ENCODE data around the gene SCAF1.

The SCAF1 gene

DNA sequence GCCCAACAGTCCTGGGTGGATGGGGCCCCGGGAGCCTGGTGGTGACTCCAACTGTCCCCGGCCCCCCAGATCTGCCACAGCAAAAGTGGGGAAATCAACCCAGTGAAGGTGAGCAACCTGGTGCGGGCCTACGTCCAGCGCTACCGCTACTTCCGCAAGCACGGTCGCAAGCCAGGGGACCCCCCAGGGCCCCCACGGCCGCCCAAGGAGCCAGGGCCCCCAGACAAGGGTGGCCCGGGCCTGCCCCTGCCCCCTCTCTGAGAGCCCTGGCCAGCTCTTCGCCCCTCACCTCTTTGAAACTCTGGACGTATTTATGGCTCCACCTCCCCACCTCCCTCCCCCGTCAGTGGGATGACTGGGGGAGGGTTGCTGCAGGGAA lies 16.1 kb downstream of the SCAF1 start:
- H3K79me1 ChIP-seq (ENCODE audit: low read length) = no peaks in the 10 kb centered on the region
- peaks cover 23% of the 10 kb centered on the region for H3K36me3 ChIP-seq (ENCODE audit: control insufficient read depth, insufficient read depth, low read length)
- H3K79me2 ChIP-seq (ENCODE audit: control insufficient read depth, insufficient read depth, low read length) = no peaks in the 10 kb centered on the region
- no peak overlapping the region for H2BK5ac ChIP-seq (ENCODE audit: low read length)
- H3K4me3 ChIP-seq (ENCODE audit: low read length) = no peak overlapping the region
- no peak overlapping the region for H3K4me2 ChIP-seq (ENCODE audit: low read length)
- DNase-seq = no peak
- no peak overlapping the region for H3K9ac ChIP-seq (ENCODE audit: low read length)
- H4K5ac ChIP-seq (ENCODE audit: low read length) = no peak overlapping the region
- no peak overlapping the region for H3K27ac ChIP-seq (ENCODE audit: low read depth, low read length)
- no peak overlapping the region for H4K8ac ChIP-seq (ENCODE audit: low read depth, low read length)
- H3K27me3 ChIP-seq (ENCODE audit: insufficient read depth, low read length, poor library complexity) = no peaks in the 10 kb centered on the region
- H2BK120ac ChIP-seq (ENCODE audit: low read depth, low read length) = no peak overlapping the region
- H2AK5ac ChIP-seq (ENCODE audit: low read length) = no peak overlapping the region
- H2BK15ac ChIP-seq (replicated peaks; ENCODE audit: low read depth) = no peak overlapping the region
- no peak overlapping the region for H3K56ac ChIP-seq (ENCODE audit: low read length)
- H3K18ac ChIP-seq (ENCODE audit: low read length) = no peak overlapping the region
- no CpG with 5 or more reads among the region's 15 CpGs for WGBS (ENCODE audit: extremely low coverage, insufficient coverage, low lambda C conversion rate)
- no peak overlapping the region for H3K23ac ChIP-seq (ENCODE audit: low read length)
- H3K4ac ChIP-seq (ENCODE audit: low read depth, low read length) = no peak overlapping the region
- H3K4me1 ChIP-seq (ENCODE audit: control insufficient read depth, low read depth, low read length) = no peaks in the 10 kb centered on the region

DNA sequence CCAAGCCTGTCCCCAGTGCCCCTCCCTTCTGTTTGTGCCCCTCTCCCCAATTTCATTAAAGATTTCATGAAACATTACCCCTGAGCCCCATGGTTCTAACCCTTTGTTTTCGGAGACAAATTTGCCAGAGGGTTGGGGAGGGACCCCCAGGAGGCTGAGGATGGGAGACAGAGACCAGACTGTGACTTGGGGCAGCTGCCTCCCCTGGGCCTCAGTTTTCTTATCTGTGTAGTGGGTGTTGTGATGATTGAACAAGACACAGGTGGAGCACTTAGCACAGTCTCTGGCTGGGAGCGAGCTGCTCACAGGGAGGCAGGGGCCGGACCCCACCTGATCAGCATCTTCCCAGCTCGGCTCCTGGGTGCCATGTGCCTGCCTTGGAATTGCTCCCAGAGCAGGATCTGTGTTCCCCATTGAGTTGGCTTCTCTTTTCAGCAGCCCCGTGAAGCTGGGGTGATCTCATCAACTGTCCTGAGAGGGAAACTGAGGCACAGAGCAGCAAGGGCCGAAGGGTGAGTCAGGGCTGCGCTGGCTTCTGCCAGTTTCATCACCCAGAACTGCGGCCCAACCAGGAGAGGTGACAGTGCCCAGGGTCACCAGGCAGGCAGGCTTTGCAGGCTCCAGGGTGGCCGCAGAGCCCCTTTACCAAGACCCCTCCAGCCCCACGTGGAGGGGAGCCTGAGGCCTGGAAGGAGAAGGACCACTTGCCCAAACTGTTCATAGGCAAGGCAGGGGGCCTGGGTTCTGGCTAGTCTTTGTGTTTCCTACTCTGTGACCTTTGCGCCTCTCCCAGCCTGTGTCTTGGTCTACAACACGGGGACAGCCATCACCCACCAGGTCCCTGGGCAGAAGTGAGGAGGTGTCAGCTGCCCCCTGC lies 16.8 kb downstream of the SCAF1 start:
- no CpG with 5 or more reads among the region's 12 CpGs for WGBS (ENCODE audit: extremely low coverage, insufficient coverage, low lambda C conversion rate)
- Histone ChIP-seq H4K5ac (ENCODE audit: low read length) (no peak overlapping the region), H2BK15ac (replicated peaks; ENCODE audit: low read depth) (no peak overlapping the region), H3K56ac (ENCODE audit: low read length) (no peak overlapping the region), H2BK5ac (ENCODE audit: low read length) (no peak overlapping the region), H3K4ac (ENCODE audit: low read depth, low read length) (no peak overlapping the region), H3K27me3 (ENCODE audit: insufficient read depth, low read length, poor library complexity) (no peaks in the 10 kb centered on the region), H3K36me3 (ENCODE audit: control insufficient read depth, insufficient read depth, low read length) (peaks cover 23% of the 10 kb centered on the region), H3K79me1 (ENCODE audit: low read length) (peaks cover 2% of the 10 kb centered on the region), H3K4me3 (ENCODE audit: low read length) (no peak overlapping the region), H3K27ac (ENCODE audit: low read depth, low read length) (no peak overlapping the region), H3K18ac (ENCODE audit: low read length) (no peak overlapping the region), H4K8ac (ENCODE audit: low read depth, low read length) (no peak overlapping the region), H3K4me1 (ENCODE audit: control insufficient read depth, low read depth, low read length) (no peaks in the 10 kb centered on the region), H3K9ac (ENCODE audit: low read length) (no peak overlapping the region), H2AK5ac (ENCODE audit: low read length) (no peak overlapping the region), H3K4me2 (ENCODE audit: low read length) (no peak overlapping the region), H3K79me2 (ENCODE audit: control insufficient read depth, insufficient read depth, low read length) (no peaks in the 10 kb centered on the region), H3K23ac (ENCODE audit: low read length) (no peak overlapping the region), H2BK120ac (ENCODE audit: low read depth, low read length) (no peak overlapping the region)
- DNase-seq = no peak

DNA sequence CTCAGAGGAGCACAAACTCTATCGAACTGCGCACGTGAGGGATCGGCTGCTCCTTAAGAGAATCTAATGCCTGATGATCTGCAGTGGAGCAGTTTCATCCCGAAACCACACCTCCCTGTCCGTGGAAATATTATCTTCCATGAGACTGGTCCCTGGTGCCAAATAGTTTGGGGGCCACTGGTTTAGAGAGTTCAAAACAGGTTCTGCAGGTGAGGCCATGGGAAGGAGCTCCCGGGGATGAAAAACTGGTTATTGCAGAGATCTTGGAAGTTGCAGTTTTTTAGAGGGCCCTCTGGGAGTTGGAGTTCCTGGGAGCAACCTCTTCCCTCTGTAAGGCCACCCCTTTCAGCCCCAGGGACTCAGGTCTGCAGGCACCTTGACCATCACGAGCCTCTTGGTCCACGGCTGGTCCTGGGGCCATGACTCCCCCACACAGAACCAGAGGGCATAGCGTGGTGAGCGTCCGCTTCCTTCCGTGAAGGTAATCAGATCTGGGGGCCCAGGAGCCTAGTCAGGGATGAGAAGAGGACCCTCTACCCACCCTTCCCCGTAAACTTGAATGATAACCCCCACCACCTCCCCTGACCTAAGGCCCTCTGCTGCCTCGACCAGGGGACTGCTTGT lies 18.4 kb downstream of the SCAF1 start:
- H3K27ac ChIP-seq (ENCODE audit: low read depth, low read length) = no peak overlapping the region
- no peak overlapping the region for H3K9ac ChIP-seq (ENCODE audit: low read length)
- peaks cover 7% of the 10 kb centered on the region for H3K79me1 ChIP-seq (ENCODE audit: low read length)
- no peak overlapping the region for H2BK15ac ChIP-seq (replicated peaks; ENCODE audit: low read depth)
- no peak for DNase-seq
- H3K23ac ChIP-seq (ENCODE audit: low read length) = no peak overlapping the region
- H2BK120ac ChIP-seq (ENCODE audit: low read depth, low read length) = no peak overlapping the region
- H3K18ac ChIP-seq (ENCODE audit: low read length) = no peak overlapping the region
- peaks cover 19% of the 10 kb centered on the region for H3K36me3 ChIP-seq (ENCODE audit: control insufficient read depth, insufficient read depth, low read length)
- H3K4me2 ChIP-seq (ENCODE audit: low read length) = no peak overlapping the region
- no peaks in the 10 kb centered on the region for H3K27me3 ChIP-seq (ENCODE audit: insufficient read depth, low read length, poor library complexity)
- WGBS (ENCODE audit: extremely low coverage, insufficient coverage, low lambda C conversion rate) = no CpG with 5 or more reads among the region's 15 CpGs
- no peak overlapping the region for H2AK5ac ChIP-seq (ENCODE audit: low read length)
- H2BK5ac ChIP-seq (ENCODE audit: low read length) = no peak overlapping the region
- H3K4me1 ChIP-seq (ENCODE audit: control insufficient read depth, low read depth, low read length) = no peaks in the 10 kb centered on the region
- H4K5ac ChIP-seq (ENCODE audit: low read length) = no peak overlapping the region
- no peak overlapping the region for H3K4ac ChIP-seq (ENCODE audit: low read depth, low read length)
- no peak overlapping the region for H3K56ac ChIP-seq (ENCODE audit: low read length)
- peaks cover 7% of the 10 kb centered on the region for H3K79me2 ChIP-seq (ENCODE audit: control insufficient read depth, insufficient read depth, low read length)
- H4K8ac ChIP-seq (ENCODE audit: low read depth, low read length) = no peak overlapping the region
- H3K4me3 ChIP-seq (ENCODE audit: low read length) = no peak overlapping the region

DNA sequence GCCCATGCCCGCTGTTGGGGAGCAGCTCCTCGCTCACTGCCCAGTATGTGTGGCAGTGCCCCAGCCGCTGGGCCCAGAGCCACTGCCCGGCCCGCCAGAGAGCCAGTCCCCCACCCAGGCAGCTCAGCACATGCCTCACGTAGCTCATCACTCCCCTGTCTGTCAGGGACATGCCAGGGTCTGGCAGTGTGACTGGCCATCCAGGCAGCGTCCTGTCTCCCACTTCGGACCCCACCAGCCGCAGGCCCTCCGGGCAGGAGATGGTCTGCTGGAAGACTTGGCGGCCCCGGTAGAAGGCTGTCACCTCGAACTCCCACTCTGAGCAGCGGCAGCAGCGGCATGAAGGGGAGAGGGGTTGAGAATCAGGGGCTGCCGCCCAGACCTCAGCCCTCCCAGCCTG lies 20.0 kb downstream of the SCAF1 start:
- Histone ChIP-seq H4K8ac (ENCODE audit: low read depth, low read length) (no peak overlapping the region), H3K27me3 (ENCODE audit: insufficient read depth, low read length, poor library complexity) (no peaks in the 10 kb centered on the region), H3K4ac (ENCODE audit: low read depth, low read length) (no peak overlapping the region), H3K27ac (ENCODE audit: low read depth, low read length) (no peak overlapping the region), H2BK15ac (replicated peaks; ENCODE audit: low read depth) (no peak overlapping the region), H2BK5ac (ENCODE audit: low read length) (no peak overlapping the region), H4K5ac (ENCODE audit: low read length) (no peak overlapping the region), H3K36me3 (ENCODE audit: control insufficient read depth, insufficient read depth, low read length) (peaks cover 19% of the 10 kb centered on the region), H2AK5ac (ENCODE audit: low read length) (no peak overlapping the region), H3K18ac (ENCODE audit: low read length) (no peak overlapping the region), H3K4me2 (ENCODE audit: low read length) (no peak overlapping the region), H3K4me3 (ENCODE audit: low read length) (no peak overlapping the region), H2BK120ac (ENCODE audit: low read depth, low read length) (no peak overlapping the region), H3K9ac (ENCODE audit: low read length) (no peak overlapping the region), H3K56ac (ENCODE audit: low read length) (no peak overlapping the region), H3K79me1 (ENCODE audit: low read length) (peaks cover 13% of the 10 kb centered on the region), H3K23ac (ENCODE audit: low read length) (no peak overlapping the region), H3K79me2 (ENCODE audit: control insufficient read depth, insufficient read depth, low read length) (peaks cover 16% of the 10 kb centered on the region), H3K4me1 (ENCODE audit: control insufficient read depth, low read depth, low read length) (peaks cover 2% of the 10 kb centered on the region)
- no peak for DNase-seq
- WGBS (ENCODE audit: extremely low coverage, insufficient coverage, low lambda C conversion rate) = no CpG with 5 or more reads among the region's 16 CpGs

DNA sequence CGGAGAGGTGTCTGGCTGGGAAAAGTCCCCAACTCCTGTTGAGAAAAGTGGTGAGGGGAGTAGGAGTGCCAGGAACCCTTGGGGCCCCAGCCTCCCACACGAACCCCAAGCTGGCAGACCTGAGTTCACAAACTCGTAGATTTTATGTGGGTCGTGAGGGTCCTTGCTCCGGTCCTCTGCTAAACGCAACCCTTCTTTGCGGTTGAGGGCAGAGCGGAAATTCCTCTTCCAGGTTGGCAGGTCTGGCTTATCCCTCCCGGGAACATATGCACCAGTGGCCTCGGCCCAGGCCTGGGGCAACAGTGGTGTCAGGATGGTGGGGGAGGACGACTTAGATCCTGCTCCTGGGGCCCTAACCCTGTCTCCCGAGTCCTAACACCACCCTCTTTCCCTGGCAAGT lies 21.2 kb downstream of the SCAF1 start:
- DNase-seq = no peak
- peaks cover 17% of the 10 kb centered on the region for H3K79me1 ChIP-seq (ENCODE audit: low read length)
- no peak overlapping the region for H3K23ac ChIP-seq (ENCODE audit: low read length)
- no peak overlapping the region for H3K9ac ChIP-seq (ENCODE audit: low read length)
- H2BK5ac ChIP-seq (ENCODE audit: low read length) = no peak overlapping the region
- WGBS (ENCODE audit: extremely low coverage, insufficient coverage, low lambda C conversion rate) = no CpG with 5 or more reads among the region's 12 CpGs
- H4K8ac ChIP-seq (ENCODE audit: low read depth, low read length) = no peak overlapping the region
- no peak overlapping the region for H3K18ac ChIP-seq (ENCODE audit: low read length)
- no peak overlapping the region for H3K27ac ChIP-seq (ENCODE audit: low read depth, low read length)
- H3K36me3 ChIP-seq (ENCODE audit: control insufficient read depth, insufficient read depth, low read length) = peaks cover 15% of the 10 kb centered on the region
- no peak overlapping the region for H3K4me3 ChIP-seq (ENCODE audit: low read length)
- H2BK15ac ChIP-seq (replicated peaks; ENCODE audit: low read depth) = no peak overlapping the region
- H3K4me1 ChIP-seq (ENCODE audit: control insufficient read depth, low read depth, low read length) = peaks cover 2% of the 10 kb centered on the region
- no peak overlapping the region for H3K4me2 ChIP-seq (ENCODE audit: low read length)
- no peak overlapping the region for H2BK120ac ChIP-seq (ENCODE audit: low read depth, low read length)
- H3K4ac ChIP-seq (ENCODE audit: low read depth, low read length) = no peak overlapping the region
- H3K27me3 ChIP-seq (ENCODE audit: insufficient read depth, low read length, poor library complexity) = no peaks in the 10 kb centered on the region
- no peak overlapping the region for H4K5ac ChIP-seq (ENCODE audit: low read length)
- no peak overlapping the region for H3K56ac ChIP-seq (ENCODE audit: low read length)
- no peak overlapping the region for H2AK5ac ChIP-seq (ENCODE audit: low read length)
- peaks cover 19% of the 10 kb centered on the region for H3K79me2 ChIP-seq (ENCODE audit: control insufficient read depth, insufficient read depth, low read length)

Measured in mesendoderm (in vitro differentiated cells).